ENCODE results near the gene MORN2. TPM values are rescaled to one million over a fixed set of nuclear protein-coding genes. Genes with fewer than 3 reads are reported as not detected.

Gene MORN2
- total and polyA plus RNA-seq, 2 of the 13 experiments (the other 11 are each of a cell fraction or from before 2014, with no cell fraction given) = 7.0 to 28.0 TPM

DNA sequence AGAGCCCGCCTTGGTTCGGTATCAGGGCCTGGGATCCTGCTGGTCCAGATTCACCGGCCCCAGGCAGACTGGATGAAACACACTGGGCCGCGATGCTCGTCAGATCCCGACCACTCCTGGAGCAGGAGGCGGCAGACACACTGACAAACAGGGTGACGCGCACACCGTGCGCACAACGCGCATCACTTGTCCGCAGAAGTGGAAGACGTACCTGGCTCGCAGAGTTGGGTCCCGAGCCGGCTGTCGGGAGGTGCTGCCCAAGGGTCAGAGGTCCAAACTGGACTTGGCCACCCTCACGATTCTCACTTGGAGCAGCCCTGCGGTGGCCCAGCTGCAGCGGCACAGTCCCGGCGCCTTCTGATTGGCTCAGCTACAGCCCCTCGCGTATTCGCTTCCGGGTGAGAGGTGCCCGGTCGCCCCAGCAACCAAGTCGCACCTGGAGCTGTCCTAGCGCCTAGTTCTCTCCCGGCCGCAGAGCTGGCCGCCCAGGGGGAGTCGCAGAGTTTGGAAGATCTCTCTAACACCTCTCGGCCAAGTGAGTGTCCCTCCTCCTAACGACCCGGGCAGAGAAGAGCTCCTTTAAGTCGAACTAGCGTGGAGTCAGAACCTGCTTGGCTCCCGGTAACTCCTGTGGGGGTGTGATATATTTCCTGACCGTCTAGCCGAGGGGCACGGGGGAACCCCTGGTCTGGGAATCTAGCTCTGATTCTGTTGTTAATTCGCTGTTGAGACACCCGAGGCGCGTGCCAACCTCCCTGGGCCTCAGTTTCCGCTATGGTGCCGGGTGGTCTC lies at the start of gene MORN2, which contains the start of gene DHX57 (continued):
- TF ChIP-seq, protein P1, sequence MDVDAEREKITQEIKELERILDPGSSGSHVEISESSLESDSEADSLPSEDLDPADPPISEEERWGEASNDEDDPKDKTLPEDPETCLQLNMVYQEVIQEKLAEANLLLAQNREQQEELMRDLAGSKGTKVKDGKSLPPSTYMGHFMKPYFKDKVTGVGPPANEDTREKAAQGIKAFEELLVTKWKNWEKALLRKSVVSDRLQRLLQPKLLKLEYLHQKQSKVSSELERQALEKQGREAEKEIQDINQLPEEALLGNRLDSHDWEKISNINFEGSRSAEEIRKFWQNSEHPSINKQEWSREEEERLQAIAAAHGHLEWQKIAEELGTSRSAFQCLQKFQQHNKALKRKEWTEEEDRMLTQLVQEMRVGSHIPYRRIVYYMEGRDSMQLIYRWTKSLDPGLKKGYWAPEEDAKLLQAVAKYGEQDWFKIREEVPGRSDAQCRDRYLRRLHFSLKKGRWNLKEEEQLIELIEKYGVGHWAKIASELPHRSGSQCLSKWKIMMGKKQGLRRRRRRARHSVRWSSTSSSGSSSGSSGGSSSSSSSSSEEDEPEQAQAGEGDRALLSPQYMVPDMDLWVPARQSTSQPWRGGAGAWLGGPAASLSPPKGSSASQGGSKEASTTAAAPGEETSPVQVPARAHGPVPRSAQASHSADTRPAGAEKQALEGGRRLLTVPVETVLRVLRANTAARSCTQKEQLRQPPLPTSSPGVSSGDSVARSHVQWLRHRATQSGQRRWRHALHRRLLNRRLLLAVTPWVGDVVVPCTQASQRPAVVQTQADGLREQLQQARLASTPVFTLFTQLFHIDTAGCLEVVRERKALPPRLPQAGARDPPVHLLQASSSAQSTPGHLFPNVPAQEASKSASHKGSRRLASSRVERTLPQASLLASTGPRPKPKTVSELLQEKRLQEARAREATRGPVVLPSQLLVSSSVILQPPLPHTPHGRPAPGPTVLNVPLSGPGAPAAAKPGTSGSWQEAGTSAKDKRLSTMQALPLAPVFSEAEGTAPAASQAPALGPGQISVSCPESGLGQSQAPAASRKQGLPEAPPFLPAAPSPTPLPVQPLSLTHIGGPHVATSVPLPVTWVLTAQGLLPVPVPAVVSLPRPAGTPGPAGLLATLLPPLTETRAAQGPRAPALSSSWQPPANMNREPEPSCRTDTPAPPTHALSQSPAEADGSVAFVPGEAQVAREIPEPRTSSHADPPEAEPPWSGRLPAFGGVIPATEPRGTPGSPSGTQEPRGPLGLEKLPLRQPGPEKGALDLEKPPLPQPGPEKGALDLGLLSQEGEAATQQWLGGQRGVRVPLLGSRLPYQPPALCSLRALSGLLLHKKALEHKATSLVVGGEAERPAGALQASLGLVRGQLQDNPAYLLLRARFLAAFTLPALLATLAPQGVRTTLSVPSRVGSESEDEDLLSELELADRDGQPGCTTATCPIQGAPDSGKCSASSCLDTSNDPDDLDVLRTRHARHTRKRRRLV (CRISPR knock-in tag; IDR thresholded peaks at IDR 0.05) = peak; percentile 67; the same call in 1 of the 2 replicates
- TF ChIP-seq, protein P2, sequence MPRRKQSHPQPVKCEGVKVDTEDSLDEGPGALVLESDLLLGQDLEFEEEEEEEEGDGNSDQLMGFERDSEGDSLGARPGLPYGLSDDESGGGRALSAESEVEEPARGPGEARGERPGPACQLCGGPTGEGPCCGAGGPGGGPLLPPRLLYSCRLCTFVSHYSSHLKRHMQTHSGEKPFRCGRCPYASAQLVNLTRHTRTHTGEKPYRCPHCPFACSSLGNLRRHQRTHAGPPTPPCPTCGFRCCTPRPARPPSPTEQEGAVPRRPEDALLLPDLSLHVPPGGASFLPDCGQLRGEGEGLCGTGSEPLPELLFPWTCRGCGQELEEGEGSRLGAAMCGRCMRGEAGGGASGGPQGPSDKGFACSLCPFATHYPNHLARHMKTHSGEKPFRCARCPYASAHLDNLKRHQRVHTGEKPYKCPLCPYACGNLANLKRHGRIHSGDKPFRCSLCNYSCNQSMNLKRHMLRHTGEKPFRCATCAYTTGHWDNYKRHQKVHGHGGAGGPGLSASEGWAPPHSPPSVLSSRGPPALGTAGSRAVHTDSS (CRISPR knock-in tag; conservative IDR thresholded peaks at IDR 0.05) = no peak
- TF ChIP-seq ISX (CRISPR knock-in tag; conservative IDR thresholded peaks at IDR 0.05) (no peak), ZEB1 (IDR thresholded peaks at IDR 0.05; ENCODE audit: insufficient replicate concordance, low read depth) (peak; percentile 83), ZNF503 (CRISPR knock-in tag; IDR thresholded peaks at IDR 0.05) (peak; percentile 59; the same call in 1 of the 2 replicates), ZNF234 (CRISPR knock-in tag; conservative IDR thresholded peaks at IDR 0.05) (no peak), ZNF24 (IDR thresholded peaks at IDR 0.05) (no peak), ZNF709 (CRISPR knock-in tag; IDR thresholded peaks at IDR 0.05) (peak; percentile 50; the same call in 1 of the 2 replicates), ZFP36 (IDR thresholded peaks at IDR 0.05; ENCODE audit: borderline replicate concordance, low read depth, low read length, partially characterized antibody) (no peak), KDM6A (CRISPR knock-in tag; IDR thresholded peaks at IDR 0.05; ENCODE audit: low read depth) (no peak), ERF (CRISPR knock-in tag; IDR thresholded peaks at IDR 0.05) (0 out of 2 replicates have a peak, but pooled peaks have one; percentile 69), MTF1 (CRISPR knock-in tag; IDR thresholded peaks at IDR 0.05) (no peak; the same call in 1 of the 2 replicates), NCOR1 (IDR thresholded peaks at IDR 0.05; ENCODE audit: borderline replicate concordance, low read length) (no peak), ZBTB38 (CRISPR knock-in tag; IDR thresholded peaks at IDR 0.05) (peak; percentile 92), SKI (IDR thresholded peaks at IDR 0.05; ENCODE audit: partially characterized antibody) (no peak), KAT8 (CRISPR knock-in tag; IDR thresholded peaks at IDR 0.05) (peak; percentile 96), ZNF501 (CRISPR knock-in tag; IDR thresholded peaks at IDR 0.05) (peak; percentile 100), RCOR2 (CRISPR knock-in tag; IDR thresholded peaks at IDR 0.05) (no peak), ZNF816 (CRISPR knock-in tag; IDR thresholded peaks at IDR 0.05; ENCODE audit: borderline replicate concordance) (peak; percentile 91; the same call in 1 of the 2 replicates)
- TF ChIP-seq, protein P3, sequence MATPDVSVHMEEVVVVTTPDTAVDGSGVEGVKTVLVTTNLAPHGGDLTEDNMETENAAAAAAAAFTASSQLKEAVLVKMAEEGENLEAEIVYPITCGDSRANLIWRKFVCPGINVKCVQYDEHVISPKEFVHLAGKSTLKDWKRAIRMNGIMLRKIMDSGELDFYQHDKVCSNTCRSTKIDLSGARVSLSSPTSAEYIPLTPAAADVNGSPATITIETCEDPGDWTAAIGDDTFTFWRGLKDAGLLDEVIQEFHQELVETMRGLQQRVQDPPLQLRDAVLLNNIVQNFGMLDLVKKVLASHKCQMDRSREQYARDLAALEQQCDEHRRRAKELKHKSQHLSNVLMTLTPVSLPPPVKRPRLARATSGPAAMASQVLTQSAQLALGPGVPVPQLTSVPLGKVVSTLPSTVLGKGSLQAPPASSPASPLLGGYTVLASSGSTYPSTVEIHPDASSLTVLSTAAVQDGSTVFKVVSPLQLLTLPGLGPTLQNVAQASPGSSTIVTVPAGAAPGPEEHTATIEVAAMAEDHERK (CRISPR knock-in tag; IDR thresholded peaks at IDR 0.05; ENCODE audit: low read depth) = no peak
